Fibroblast of lung (primary cell): Measurements from ENCODE around the gene CROCC2.

Experiments used
- CTCF ChIP-seq, 2 donors: IDR thresholded peaks in 1 of 2; conservative IDR thresholded peaks in 1 of 2; 1 replicate in 1 of 2; 2 replicates in 1 of 2; pipeline ENCODE4 v1.5.1; 2011 to 2012; ENCODE audit warnings: low read length in 2 of 2, control low read depth in 1 of 2, inconsistent platforms in 1 of 2, low read depth in 1 of 2, mild to moderate bottlenecking in 1 of 2
- EZH2 ChIP-seq: IDR thresholded peaks from 2 replicates; pipeline ENCODE4 v1.5.1; 2012; ENCODE audit warnings: low read length, control low read depth, mild to moderate bottlenecking; ENCODE audit errors: missing control alignments

DNA sequence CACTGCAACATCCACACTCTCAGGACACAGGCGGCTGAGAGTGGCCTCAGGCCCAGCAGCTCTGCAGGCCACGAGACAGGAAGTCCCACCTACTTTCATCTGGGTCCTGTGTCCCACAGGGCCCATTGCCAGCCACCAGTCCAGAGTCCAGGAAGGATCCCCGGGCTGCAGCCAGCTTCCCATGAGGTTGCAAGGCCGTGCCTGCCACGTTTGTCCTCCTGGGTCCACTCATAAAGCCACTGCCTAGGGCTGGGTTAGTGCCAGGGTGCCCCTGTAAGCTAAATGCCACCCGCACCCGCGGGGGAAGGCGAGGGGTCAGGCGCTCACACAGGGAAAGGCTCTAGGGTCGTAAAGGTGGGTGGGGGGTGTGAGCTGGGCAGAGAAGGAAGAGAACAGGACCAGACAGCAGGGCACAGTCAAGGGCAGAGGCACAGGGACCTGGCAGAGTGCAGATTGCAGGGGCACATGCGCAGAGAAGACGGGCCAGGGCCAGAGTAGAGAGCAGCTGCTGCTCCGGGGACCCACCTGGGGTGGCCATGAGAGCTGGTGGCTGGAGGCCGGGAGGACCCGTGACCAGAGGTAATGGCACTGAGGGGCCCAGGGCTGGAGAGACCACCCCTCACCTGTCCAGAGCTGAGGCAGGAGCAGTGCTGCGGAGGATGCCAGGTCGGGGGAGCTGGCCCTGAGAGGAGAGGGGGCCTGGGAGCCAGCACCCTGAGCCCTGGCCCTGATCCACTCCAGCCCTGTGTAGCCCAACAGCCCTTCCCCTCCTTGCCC lies 29.5 kb upstream of the CROCC2 start:
- TF ChIP-seq CTCF (conservative IDR thresholded peaks at IDR 0.05 in 1 of 2, IDR thresholded peaks at IDR 0.05 in 1 of 2; ENCODE audit: low read depth in 1 of 2, low read length in 2 of 2) (no peak), EZH2 (no peak)
